Lower leg skin (tissue), 3 donors: ENCODE data around the gene CCDC158.

Experiments
- POLR2A ChIP-seq, 2 donors: fragments of 450-650 bp; IDR thresholded peaks; one replicate each; pipeline ENCODE4 v1.6.1; 2016 to 2017; ENCODE audit warnings: antibody characterized with exemption in 2 of 2, mild to moderate bottlenecking in 1 of 2, moderate library complexity in 1 of 2
- TF ChIP-seq, protein P1 (sequence below), 3 donors: fragments of 450-650 bp; IDR thresholded peaks; one replicate each; pipeline ENCODE4 v1.5.1; 2016; ENCODE audit warnings: antibody characterized with exemption in 3 of 3, mild to moderate bottlenecking in 3 of 3, moderate library complexity in 2 of 3

DNA sequence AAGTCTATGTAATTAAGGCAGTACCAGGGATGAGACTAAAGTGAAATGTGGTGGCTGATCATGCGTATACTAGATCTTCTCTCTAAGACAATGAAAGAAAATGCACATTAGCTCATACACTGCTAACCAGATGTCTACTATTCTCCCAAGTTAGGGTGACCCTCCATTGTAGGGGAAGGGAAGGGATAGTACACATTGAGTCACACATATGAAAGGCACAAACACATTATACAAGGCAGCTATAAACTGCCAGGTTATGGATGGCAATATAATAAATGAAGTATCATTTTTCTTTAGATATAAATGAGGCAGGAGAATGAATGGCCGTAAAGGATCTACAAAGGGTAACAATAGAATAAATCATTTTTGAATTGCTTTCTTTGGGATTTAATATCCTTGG, 18.6 kb upstream of the CCDC158 start:
- TF ChIP-seq, protein P1, sequence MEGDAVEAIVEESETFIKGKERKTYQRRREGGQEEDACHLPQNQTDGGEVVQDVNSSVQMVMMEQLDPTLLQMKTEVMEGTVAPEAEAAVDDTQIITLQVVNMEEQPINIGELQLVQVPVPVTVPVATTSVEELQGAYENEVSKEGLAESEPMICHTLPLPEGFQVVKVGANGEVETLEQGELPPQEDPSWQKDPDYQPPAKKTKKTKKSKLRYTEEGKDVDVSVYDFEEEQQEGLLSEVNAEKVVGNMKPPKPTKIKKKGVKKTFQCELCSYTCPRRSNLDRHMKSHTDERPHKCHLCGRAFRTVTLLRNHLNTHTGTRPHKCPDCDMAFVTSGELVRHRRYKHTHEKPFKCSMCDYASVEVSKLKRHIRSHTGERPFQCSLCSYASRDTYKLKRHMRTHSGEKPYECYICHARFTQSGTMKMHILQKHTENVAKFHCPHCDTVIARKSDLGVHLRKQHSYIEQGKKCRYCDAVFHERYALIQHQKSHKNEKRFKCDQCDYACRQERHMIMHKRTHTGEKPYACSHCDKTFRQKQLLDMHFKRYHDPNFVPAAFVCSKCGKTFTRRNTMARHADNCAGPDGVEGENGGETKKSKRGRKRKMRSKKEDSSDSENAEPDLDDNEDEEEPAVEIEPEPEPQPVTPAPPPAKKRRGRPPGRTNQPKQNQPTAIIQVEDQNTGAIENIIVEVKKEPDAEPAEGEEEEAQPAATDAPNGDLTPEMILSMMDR (IDR thresholded peaks at IDR 0.05) = no peak
- no peak for TF ChIP-seq POLR2A (IDR thresholded peaks at IDR 0.05)
